GM10266 (cell line): ENCODE data around the gene AJUBA.
A peak's percentile ranks its signal among the peaks of the same experiment; 100 is the strongest.

ENCODE experiments used
- DNase-seq: peaks from one replicate; pipeline ENCODE4 v3.0.0; 2012; ENCODE audit errors: extremely low spot score
- CTCF ChIP-seq: IDR thresholded peaks from 2 replicates; pipeline ENCODE4 v1.5.1; 2012; ENCODE audit warnings: mild to moderate bottlenecking, low read depth; ENCODE audit not compliant: control insufficient read depth, insufficient read depth; ENCODE audit errors: missing control alignments

Gene AJUBA

GRCh38 chr14:22996768-22997654 is 14.7 kb upstream of the AJUBA start:
- TF ChIP-seq CTCF = no peak
- DNase-seq = no peak

DNA sequence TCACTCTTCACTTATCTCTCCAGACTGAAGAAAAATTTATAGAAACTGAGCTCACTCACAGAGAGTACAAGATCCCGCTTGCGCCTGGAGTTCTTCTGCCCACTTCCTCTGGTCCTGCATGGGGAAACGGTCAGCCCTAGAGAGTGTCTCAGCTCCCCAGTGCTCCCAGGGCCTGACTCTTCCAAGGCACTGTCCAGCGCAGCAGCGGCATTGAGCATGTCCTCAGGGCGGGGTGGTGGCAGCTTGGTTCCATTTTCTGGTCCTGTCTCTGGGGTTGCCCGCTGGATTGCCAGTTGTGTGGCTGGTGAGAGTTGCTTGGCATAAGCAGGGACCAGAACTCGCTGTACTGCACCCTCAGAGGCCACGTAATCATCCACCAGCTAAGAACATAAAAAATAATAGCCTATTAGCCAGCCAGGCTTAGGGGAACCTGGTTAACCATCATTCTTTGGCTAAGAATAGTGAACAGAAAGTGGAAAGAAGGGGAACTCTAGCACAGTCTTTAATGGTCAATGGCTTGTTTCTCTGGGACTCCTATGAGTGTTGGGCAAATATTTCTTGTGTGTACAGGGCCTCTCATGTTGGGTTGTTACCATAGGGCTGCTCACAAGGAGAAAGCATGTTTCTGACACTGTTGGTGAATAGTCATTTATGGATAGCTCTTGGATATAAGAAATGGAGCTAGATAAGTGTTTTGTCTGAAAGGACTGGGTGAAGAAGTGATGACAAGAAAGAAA is 13.7 kb upstream of the AJUBA start:
- TF ChIP-seq CTCF = no peak
- DNase-seq = no peak

DNA sequence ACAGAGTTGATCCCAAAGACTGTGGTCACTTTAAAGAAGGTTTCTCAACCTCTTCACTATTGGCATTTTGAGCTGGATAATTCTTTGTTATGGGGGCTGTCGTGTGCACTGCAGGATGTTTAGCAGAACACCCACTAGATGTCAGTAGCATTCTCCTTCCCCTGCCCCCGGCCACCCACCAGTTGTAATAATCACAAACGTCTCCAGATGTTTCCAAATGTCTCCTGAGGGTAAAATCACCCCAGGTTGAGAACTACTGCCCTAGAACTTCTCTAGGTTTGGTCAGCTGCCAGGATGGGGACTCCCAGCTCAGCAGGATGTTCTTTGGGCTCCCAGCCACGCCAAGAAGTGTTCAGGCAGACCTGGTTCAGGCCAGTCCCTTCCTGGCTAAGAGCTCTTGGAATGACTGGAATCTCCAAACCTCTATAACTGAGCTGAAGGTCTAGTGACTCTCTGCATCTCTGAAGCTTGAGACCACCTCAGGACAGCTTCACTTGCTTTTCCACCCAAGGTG is 12.5 kb upstream of the AJUBA start:
- peak; percentile 72 for TF ChIP-seq CTCF
- peak; percentile 51 for DNase-seq

DNA sequence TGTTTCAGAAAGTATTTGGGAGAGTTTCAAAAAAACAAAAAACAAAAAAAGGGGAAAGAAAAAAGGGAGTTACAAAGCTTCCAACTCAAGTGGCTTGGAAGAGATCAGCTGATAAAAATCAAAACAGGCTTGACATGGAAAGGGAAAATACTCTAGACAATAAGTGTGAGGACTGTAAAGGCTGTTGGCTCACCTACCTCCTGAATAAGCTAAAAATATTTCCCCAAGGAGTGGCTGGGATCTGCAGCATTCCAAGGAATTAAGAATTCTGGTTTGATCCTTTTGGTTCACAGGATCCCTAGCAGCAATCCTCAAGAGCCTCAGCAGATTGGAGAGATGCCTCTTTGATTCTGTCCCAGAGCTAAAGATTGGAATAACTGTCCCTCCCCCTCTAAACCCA is 11.2 kb upstream of the AJUBA start:
- no peak for TF ChIP-seq CTCF
- DNase-seq = no peak

DNA sequence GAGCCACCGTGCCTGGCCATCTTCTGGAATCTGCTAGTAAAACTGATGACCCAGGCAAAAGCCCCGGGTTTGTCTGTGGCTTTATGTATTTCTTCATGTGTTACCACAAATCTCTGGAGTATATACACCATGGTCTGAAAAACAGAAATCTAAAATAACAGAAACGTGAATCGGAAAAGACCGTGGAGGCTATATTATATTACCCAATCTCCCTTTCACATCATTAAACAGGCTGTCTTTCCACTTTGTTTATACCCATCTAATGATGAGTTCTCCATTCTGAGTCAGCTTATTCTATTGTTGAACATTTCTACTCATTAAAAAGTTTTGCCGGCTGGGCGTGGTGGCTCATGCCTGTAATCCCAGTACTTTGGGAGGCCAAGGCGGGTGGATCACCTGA is 9.5 kb upstream of the AJUBA start:
- DNase-seq = no peak
- TF ChIP-seq CTCF = no peak

GRCh38 chr14:22987291-22987690 is 4.9 kb upstream of the AJUBA start:
- no peak for TF ChIP-seq CTCF
- DNase-seq = no peak

DNA sequence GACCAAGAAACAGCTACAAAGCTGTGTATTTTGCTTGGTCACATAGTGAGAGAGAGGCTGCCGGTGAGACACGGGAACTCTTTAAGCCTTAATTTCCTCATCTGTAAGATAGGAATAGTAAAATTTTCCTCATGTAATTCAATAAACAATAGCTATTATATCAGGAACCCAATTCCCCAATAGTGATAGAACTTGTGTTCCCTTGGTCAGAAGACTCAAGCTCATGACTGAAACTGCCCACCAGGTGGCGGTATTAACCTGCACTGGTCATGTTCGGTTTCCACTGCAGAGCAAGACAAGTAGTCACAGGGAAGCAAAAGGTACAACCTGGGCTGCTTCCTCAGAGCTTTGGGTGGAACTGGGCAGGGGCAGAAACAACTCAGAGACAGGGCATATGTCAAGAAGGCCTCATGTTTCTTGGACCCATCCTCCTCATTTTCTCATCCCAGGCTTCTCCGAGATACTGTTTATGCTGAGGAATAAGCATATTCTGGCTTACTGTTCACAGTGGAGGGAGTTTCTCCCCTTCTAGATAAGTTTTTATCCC is 4.2 kb upstream of the AJUBA start:
- peak; percentile 89 for TF ChIP-seq CTCF
- DNase-seq = peak; percentile 84
